Measurements from ENCODE around the gene LTBP4.
"Not testable (repeated sequence)": the region's sequence is repeated elsewhere in the genome, so short reads cannot be mapped to it uniquely, and the experiment has no call there.

LTBP4 gene

GRCh38 chr19:40627486-40628279, 26.5 kb downstream of the LTBP4 start:
- DNase-seq (ENCODE audit: low read depth in 2 of 2) = no peak

GRCh38 chr19:40629346-40629745, 28.2 kb downstream of the LTBP4 start:
- no peak for DNase-seq (ENCODE audit: low read depth in 2 of 2)

GRCh38 chr19:40630571-40631160, 29.5 kb downstream of the LTBP4 start:
- DNase-seq (ENCODE audit: low read depth in 2 of 2) = no peak

- no peak for DNase-seq (ENCODE audit: low read depth in 2 of 2)
Measured at GRCh38 chr19:40632311-40633036, 31.3 kb downstream of the LTBP4 start.

GRCh38 chr19:40633207-40633606, 32.0 kb downstream of the LTBP4 start:
- no peak for DNase-seq (ENCODE audit: low read depth in 2 of 2)

- no peak for DNase-seq (ENCODE audit: low read depth in 2 of 2)
Measured at GRCh38 chr19:40638327-40638726, 37.2 kb downstream of the LTBP4 start.

GRCh38 chr19:40639638-40639982, 38.4 kb downstream of the LTBP4 start:
- no peak for DNase-seq (ENCODE audit: low read depth in 2 of 2)

GRCh38 chr19:40640744-40641143, 39.6 kb downstream of the LTBP4 start:
- DNase-seq (ENCODE audit: low read depth in 2 of 2) = no peak

GRCh38 chr19:40641281-40641680, 40.1 kb downstream of the LTBP4 start:
- DNase-seq (ENCODE audit: low read depth in 2 of 2) = no peak

GRCh38 chr19:40642051-40642706, 41.0 kb downstream of the LTBP4 start:
- no peak for DNase-seq (ENCODE audit: low read depth in 2 of 2)

GRCh38 chr19:40642757-40643305, 41.7 kb downstream of the LTBP4 start:
- no peak for DNase-seq (ENCODE audit: low read depth in 2 of 2)

- DNase-seq (ENCODE audit: low read depth in 2 of 2) = no peak
Measured at GRCh38 chr19:40646743-40647254, 45.6 kb downstream of the LTBP4 start.

- DNase-seq (ENCODE audit: low read depth in 2 of 2) = not testable (repeated sequence)
Measured at GRCh38 chr19:40649903-40650675, 48.9 kb downstream of the LTBP4 start.

- DNase-seq (ENCODE audit: low read depth in 2 of 2) = no peak
Measured at GRCh38 chr19:40650749-40651305, 49.7 kb downstream of the LTBP4 start.

GRCh38 chr19:40652303-40652702, 51.1 kb downstream of the LTBP4 start:
- not testable (repeated sequence) for DNase-seq (ENCODE audit: low read depth in 2 of 2)

GRCh38 chr19:40655684-40656083, 54.5 kb downstream of the LTBP4 start:
- not testable (repeated sequence) for DNase-seq (ENCODE audit: low read depth in 2 of 2)

- DNase-seq (ENCODE audit: low read depth in 2 of 2) = no peak
Measured at GRCh38 chr19:40658031-40658430, 56.9 kb downstream of the LTBP4 start.

- no peak for DNase-seq (ENCODE audit: low read depth in 2 of 2)
Measured at GRCh38 chr19:40659116-40659515, 57.9 kb downstream of the LTBP4 start.

GRCh38 chr19:40659566-40659965, 58.4 kb downstream of the LTBP4 start:
- no peak for DNase-seq (ENCODE audit: low read depth in 2 of 2)

- no peak for DNase-seq (ENCODE audit: low read depth in 2 of 2)
Measured at GRCh38 chr19:40661616-40662015, 60.4 kb downstream of the LTBP4 start.

Data from activated CD8-positive, alpha-beta memory T cell treated with anti-CD3 and anti-CD28 coated beads for 4 hours (primary cell).